Measurements from ENCODE around the gene PRPF8. TPM values are rescaled to one million over a fixed set of nuclear protein-coding genes. Genes with fewer than 3 reads are reported as not detected.
"Not testable (repeated sequence)": the region's sequence is repeated elsewhere in the genome, so short reads cannot be mapped to it uniquely, and the experiment has no call there.

PRPF8 gene
- total RNA-seq, 1 donor from 2014 or later: 136 TPM

DNA sequence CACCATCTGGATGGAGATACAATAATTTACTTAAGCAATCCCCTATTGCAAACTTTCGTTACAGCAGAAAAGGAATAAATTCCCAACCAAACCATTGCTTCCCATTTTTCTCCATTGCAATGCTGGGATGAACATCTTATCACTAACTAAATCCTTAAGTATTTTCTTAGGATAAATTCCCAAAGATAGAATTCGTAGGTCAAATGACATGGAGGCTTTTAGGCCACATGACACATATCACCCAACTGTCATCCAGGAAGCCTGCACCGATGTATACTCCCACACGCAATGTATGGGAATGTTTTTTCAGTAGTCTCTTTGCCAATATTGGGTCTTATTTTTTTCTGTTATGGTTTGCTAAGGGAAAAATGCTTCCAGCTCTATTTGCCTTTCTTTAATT, 27.1 kb upstream of the PRPF8 start:
- Histone ChIP-seq H3K27ac (replicated peaks) (peak overlapping the region; percentile 83), H3K4me1 (peaks cover 70% of the 10 kb centered on the region), H3K36me3 (peaks cover 40% of the 10 kb centered on the region), H3K4me3 (peak overlapping the region; percentile 95), H3K27me3 (ENCODE audit: low read depth) (no peaks in the 10 kb centered on the region), H3K9me3 (replicated peaks) (no peaks in the 10 kb centered on the region)
- TF ChIP-seq, protein P1, sequence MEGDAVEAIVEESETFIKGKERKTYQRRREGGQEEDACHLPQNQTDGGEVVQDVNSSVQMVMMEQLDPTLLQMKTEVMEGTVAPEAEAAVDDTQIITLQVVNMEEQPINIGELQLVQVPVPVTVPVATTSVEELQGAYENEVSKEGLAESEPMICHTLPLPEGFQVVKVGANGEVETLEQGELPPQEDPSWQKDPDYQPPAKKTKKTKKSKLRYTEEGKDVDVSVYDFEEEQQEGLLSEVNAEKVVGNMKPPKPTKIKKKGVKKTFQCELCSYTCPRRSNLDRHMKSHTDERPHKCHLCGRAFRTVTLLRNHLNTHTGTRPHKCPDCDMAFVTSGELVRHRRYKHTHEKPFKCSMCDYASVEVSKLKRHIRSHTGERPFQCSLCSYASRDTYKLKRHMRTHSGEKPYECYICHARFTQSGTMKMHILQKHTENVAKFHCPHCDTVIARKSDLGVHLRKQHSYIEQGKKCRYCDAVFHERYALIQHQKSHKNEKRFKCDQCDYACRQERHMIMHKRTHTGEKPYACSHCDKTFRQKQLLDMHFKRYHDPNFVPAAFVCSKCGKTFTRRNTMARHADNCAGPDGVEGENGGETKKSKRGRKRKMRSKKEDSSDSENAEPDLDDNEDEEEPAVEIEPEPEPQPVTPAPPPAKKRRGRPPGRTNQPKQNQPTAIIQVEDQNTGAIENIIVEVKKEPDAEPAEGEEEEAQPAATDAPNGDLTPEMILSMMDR (IDR thresholded peaks at IDR 0.05; ENCODE audit: borderline replicate concordance): no peak
- intact Hi-C loops (cut with micrococcal nuclease): no loop called here
- no peak for DNase-seq

- peak overlapping the region; percentile 74 for H3K4me3 ChIP-seq
- DNase-seq: no peak
- peak overlapping the region; percentile 83 for H3K27ac ChIP-seq (replicated peaks)
- no peaks in the 10 kb centered on the region for H3K27me3 ChIP-seq (ENCODE audit: low read depth)
- H3K36me3 ChIP-seq: peaks cover 40% of the 10 kb centered on the region
- intact Hi-C loops (cut with micrococcal nuclease): no loop called here
- H3K9me3 ChIP-seq (replicated peaks): no peaks in the 10 kb centered on the region
- TF ChIP-seq, protein P1 (IDR thresholded peaks at IDR 0.05; ENCODE audit: borderline replicate concordance): no peak
- H3K4me1 ChIP-seq: peaks cover 69% of the 10 kb centered on the region
Measured at GRCh38 chr17:1710807-1711553, 26.3 kb upstream of the PRPF8 start.

DNA sequence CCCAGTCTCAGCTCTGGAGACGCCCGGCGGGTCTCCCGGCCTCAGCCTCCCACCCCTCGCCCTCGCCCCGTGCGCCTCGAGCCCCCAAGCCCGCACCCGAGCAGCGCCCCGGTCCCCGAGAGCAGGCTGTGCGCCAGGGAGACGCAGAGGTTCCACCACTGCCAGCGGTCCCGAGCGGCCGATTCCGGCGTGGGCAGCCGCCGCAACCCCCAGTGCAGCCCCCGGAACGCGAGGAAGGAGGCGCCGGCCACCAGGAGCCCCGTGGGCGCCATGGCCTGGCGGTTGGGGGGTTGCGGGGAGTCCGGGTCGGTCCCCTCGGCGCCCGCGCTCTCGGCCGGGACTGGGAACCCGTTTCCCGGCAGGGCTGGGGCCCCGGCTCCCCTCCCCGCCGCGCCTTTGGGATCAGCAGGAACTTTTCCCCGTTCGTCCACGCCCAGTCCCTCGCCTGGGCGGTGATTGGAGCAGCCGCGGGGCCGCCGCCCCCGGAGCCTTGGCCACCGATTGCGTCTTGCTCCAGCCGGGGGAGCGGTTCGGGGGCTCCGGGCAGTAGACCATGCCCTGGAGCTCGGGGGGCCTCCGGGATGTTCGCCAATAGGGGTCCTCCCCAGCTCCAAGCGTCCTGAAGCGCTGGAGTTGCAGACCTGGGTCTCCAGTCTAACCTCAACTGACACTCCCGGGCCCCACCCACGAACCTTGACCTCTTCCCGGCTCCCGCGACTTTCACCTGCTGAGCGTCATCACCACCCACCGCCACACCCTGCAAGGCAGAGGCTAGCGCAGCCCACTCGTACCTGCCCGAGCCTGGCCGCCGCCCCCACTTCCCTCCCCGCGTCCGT, 25.5 kb upstream of the PRPF8 start, which contains the start of gene TLCD2:
Gene TLCD2, minus strand, starts transcription at position 407 of the 836 bp plus-strand sequence. Its CDS starts 135 bp downstream, at position 272.
- Histone ChIP-seq H3K4me3 (peak within 1 kb of the TSS; percentile 74), H3K36me3 (peaks cover 40% of the 10 kb centered on the region), H3K27me3 (ENCODE audit: low read depth) (no peaks in the 10 kb centered on the region), H3K27ac (replicated peaks) (peak within 1 kb of the TSS; percentile 83), H3K9me3 (replicated peaks) (no peaks in the 10 kb centered on the region), H3K4me1 (peaks cover 61% of the 10 kb centered on the region)
- TF ChIP-seq, protein P1 (IDR thresholded peaks at IDR 0.05; ENCODE audit: borderline replicate concordance): no peak
- DNase-seq: peak; percentile 80
- intact Hi-C loops (cut with micrococcal nuclease): no loop called here

DNA sequence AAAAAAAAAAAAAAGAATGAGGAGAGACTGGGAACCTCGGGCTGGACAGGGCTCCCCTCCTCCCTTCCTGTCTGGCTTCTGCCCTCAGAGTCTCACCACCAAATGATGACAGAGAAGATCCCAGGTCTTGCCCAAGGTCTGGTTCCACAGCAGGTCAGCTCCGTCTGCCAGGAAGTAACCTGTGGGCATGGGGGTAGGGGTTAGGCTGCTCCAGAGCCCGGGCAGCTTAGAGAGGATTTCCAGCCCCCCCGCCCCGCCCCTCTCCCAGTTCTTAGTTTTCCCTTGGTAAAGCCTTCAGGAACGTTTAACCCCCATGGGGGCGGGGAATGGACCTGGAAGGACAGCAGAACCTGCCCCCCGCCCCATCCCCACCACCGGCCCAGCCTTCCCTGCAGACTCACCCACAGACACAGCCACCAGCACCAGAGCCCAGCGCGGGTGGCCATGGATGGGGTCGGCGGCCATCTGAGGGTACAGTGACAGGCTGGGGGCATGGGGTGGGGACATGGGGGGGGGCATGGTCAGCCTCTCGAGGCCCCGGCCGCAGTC, 24.8 kb upstream of the PRPF8 start:
- peak overlapping the region; percentile 83 for H3K27ac ChIP-seq (replicated peaks)

GRCh38 chr17:1708791-1709346, 24.2 kb upstream of the PRPF8 start:
- H3K9me3 ChIP-seq (replicated peaks); intact Hi-C loops (cut with micrococcal nuclease); H3K27me3 ChIP-seq (ENCODE audit: low read depth); H3K4me3 ChIP-seq; H3K27ac ChIP-seq (replicated peaks): not testable (repeated sequence)
- Histone ChIP-seq H3K4me1 (peaks cover 52% of the 10 kb centered on the region), H3K36me3 (peaks cover 35% of the 10 kb centered on the region)
- peak; percentile 15 for DNase-seq

More for the DNA sequence above, 24.8 kb upstream of the PRPF8 start:
- TF ChIP-seq, protein P1 (IDR thresholded peaks at IDR 0.05; ENCODE audit: borderline replicate concordance): no peak
- peaks cover 58% of the 10 kb centered on the region for H3K4me1 ChIP-seq
- peak overlapping the region; percentile 74 for H3K4me3 ChIP-seq
- no peaks in the 10 kb centered on the region for H3K9me3 ChIP-seq (replicated peaks)
- DNase-seq: no peak
- H3K36me3 ChIP-seq: peaks cover 40% of the 10 kb centered on the region
- intact Hi-C loops (cut with micrococcal nuclease): no loop called here
- no peaks in the 10 kb centered on the region for H3K27me3 ChIP-seq (ENCODE audit: low read depth)

Data from left ventricle myocardium inferior (tissue), 1 donor.